Measurements from ENCODE around the gene RBM20.
"Not testable (repeated sequence)": the region's sequence is repeated elsewhere in the genome, so short reads cannot be mapped to it uniquely, and the experiment has no call there.

Gene RBM20

DNA sequence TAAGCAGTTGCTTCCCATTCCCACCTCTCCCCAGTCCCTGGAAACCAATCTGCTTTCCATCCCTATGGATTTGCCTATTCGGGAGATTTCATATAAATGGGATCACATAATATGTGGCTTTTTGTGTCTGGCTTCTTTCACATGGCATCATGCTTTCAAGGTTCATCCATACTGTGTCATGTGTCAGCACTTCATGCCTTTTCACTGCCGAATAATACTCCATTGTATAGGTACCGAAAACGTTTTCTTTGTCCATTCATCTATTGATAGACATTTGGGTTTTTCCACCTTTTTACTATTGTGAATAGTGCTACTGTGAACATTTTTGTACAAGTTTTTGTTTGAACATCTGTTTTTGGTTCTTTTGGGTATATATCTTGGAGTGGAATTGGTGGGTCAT lies 12.5 kb downstream of the RBM20 start:
- TF ChIP-seq, protein P1, sequence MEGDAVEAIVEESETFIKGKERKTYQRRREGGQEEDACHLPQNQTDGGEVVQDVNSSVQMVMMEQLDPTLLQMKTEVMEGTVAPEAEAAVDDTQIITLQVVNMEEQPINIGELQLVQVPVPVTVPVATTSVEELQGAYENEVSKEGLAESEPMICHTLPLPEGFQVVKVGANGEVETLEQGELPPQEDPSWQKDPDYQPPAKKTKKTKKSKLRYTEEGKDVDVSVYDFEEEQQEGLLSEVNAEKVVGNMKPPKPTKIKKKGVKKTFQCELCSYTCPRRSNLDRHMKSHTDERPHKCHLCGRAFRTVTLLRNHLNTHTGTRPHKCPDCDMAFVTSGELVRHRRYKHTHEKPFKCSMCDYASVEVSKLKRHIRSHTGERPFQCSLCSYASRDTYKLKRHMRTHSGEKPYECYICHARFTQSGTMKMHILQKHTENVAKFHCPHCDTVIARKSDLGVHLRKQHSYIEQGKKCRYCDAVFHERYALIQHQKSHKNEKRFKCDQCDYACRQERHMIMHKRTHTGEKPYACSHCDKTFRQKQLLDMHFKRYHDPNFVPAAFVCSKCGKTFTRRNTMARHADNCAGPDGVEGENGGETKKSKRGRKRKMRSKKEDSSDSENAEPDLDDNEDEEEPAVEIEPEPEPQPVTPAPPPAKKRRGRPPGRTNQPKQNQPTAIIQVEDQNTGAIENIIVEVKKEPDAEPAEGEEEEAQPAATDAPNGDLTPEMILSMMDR (IDR thresholded peaks at IDR 0.05; ENCODE audit: extremely low read depth, insufficient read depth, missing control alignments): no peak
- in situ Hi-C loops (cut with MboI; ENCODE audit: low pct_unique_long_range_greater_than_20kb, low sequenced_read_pairs, unreplicated experiment): no loop called here
- no peak for DNase-seq (ENCODE audit: low spot score)

DNA sequence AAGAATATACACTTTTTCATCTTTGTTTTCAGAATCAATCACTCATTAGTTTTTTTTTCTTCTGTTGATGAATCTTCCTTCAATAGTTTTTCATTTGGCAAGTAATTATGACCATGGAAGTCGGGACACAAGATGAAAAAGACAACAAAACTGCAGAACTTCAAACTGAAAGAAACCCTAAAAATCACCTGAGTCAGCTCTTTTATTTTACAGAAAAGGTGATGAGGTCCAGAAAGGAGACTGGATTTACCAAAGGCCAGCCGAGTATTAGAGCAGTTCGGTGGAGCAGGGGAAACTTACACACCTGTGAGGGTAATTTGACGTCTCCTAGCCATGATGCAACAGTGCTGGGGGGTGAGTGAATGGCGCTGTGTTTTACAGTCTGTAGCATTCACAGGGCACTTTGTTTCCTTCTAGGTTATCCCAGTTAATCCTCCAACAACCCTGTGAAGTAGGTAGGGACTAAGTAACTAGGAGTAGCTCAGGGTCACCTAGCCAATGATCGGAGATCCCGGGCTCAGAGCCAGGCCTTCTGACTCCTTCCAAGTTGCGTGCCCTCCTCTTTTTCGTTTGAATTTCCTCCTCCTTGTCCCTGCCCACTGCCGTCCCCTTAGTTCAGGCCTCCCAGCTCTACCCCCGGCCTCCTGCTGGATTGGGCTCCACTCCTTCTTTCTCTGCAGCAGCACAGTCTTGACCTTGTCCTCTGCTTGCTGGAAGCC lies 14.0 kb downstream of the RBM20 start:
- no peak for DNase-seq (ENCODE audit: low spot score)
- TF ChIP-seq, protein P1 (IDR thresholded peaks at IDR 0.05; ENCODE audit: extremely low read depth, insufficient read depth, missing control alignments): no peak
- in situ Hi-C loops (cut with MboI; ENCODE audit: low pct_unique_long_range_greater_than_20kb, low sequenced_read_pairs, unreplicated experiment): no loop called here

DNA sequence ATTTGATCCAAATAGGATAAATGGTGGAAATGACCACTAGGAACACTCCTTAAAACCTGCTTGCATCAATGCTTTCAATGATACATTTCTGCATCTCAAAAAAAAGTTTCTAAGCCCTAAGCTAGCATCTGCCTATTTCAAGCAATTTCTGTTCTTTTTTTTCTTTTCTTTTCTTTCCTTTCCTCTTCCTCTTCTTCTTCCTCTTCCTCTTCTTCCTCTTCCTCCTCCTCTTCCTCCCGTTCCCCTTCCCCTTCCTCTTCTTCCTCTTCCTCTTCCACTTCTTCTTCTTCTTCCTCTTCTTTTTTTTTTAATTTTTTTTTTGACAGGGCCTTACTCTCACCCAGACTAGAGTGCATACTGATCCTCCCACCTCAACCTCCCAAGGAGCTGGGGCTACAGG lies 15.4 kb downstream of the RBM20 start:
- in situ Hi-C loops (cut with MboI; ENCODE audit: low pct_unique_long_range_greater_than_20kb, low sequenced_read_pairs, unreplicated experiment): no loop called here
- DNase-seq (ENCODE audit: low spot score): no peak

DNA sequence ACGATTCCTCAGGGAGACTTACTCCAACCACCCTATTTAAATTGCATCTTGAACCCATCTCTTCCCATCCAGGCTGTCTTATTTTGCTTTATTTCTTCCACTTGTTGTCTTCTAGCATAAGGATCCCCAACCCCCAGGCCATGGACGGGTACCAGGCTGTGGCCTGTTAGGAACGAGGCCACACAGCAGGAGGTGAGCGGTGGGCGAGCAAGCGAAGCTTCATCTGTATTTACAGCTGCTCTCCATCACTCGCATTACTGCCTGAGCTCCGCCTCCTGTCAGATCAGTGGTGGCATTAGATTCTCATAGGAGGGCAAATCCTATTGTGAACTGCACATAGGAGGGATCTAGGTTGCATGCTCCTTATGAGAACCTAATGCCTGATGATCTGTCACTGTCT lies 16.2 kb downstream of the RBM20 start:
- in situ Hi-C loops (cut with MboI; ENCODE audit: low pct_unique_long_range_greater_than_20kb, low sequenced_read_pairs, unreplicated experiment); DNase-seq (ENCODE audit: low spot score): not testable (repeated sequence)

More for the DNA sequence above, 15.4 kb downstream of the RBM20 start:
- TF ChIP-seq, protein P1 (IDR thresholded peaks at IDR 0.05; ENCODE audit: extremely low read depth, insufficient read depth, missing control alignments): no peak

DNA sequence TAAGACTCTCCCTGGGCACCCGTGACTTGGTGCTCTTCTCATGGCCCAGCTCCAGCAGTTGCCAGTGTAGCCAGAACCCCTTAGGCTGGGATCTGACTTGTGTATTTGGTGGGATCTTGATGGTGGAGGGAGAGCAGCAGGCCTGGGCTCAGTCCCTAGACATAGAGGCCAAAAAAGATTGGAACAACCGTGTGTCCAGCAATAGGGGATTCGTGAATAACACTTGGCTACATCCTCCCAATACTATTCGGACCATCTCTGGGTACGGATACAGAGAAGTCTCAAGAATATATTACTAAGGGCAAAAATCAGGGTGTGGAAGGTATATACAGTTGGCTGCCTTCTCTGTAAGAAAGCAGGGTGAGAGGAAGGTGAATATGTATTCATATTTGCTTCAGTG lies 17.2 kb downstream of the RBM20 start:
- TF ChIP-seq, protein P1 (IDR thresholded peaks at IDR 0.05; ENCODE audit: extremely low read depth, insufficient read depth, missing control alignments): no peak
- in situ Hi-C loops (cut with MboI; ENCODE audit: low pct_unique_long_range_greater_than_20kb, low sequenced_read_pairs, unreplicated experiment): no loop called here
- no peak for DNase-seq (ENCODE audit: low spot score)

DNA sequence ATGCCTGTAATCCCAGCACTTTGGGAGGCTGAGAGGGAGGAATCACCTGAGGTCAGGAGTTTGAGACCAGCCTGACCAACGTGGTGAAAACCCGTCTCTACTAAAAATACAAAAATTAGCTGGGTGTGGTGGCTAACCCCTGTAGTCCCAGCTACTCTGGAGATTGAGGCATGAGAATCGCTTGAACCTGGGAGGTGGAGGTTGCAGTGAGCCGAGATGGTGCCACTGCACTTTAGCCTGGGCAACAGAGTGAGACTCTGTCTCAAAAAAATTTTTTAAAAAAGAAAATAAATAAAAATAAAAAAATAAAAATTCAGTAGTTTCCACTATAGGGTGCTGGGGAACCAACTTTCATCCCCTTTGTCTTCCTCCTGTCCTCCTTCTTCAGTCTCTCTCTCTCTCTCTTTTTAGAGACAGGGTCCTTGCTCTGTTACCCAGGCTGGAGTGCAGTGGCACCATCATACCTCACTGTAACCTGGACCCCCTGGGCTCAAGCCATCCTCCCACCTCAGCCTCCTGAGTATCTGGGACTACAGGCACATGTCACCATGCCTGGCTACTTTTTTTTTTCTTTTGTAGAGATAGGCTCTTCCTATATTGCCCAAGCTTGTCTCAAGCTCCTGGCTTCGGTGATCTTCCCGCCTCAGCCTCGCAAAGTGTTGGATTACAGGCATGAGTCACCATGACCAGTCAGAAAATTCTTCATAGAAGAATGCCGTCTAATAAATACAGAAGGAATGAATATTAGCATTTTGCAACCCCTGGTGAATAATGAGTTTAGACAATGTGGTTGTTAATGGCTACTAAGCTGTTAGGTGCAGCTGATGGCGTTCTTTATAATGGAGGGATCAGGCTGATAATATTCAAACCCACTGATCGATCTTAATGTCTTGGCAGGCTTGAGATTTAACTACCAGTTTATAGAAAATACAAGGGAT lies 20.6 kb downstream of the RBM20 start:
- in situ Hi-C loops (cut with MboI; ENCODE audit: low pct_unique_long_range_greater_than_20kb, low sequenced_read_pairs, unreplicated experiment): no loop called here
- TF ChIP-seq, protein P1 (IDR thresholded peaks at IDR 0.05; ENCODE audit: extremely low read depth, insufficient read depth, missing control alignments): no peak
- DNase-seq (ENCODE audit: low spot score): no peak

DNA sequence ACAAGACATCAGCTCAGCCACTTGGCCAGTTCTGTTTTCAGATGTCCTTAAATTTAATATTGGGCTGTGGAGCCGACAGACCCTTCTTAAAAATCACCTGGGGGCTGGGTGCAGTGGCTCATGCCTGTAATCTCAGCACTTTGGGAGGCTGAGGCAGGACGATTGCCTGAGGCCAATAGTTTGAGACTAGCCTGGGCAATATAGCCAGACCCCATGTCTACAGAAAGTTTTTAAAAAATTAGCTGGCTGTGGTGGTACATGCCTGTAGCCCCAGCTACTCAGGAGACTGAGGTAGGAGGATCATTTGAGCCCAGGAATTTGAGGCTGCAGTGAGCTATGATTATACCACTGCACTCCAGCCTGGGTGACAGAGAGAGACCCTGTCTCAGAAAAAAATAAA lies 22.1 kb downstream of the RBM20 start:
- DNase-seq (ENCODE audit: low spot score); in situ Hi-C loops (cut with MboI; ENCODE audit: low pct_unique_long_range_greater_than_20kb, low sequenced_read_pairs, unreplicated experiment): not testable (repeated sequence)
